OCI-LY1 (cell line): ENCODE measurements around the gene VCL.
A peak's percentile ranks its signal among the peaks of the same experiment; 100 is the strongest.

Experiments used
- H2AFZ ChIP-seq: fragments of 200-600 bp; sonication (generic), shearing (Covaris generic); 2 replicates; pipeline ENCODE4 v1.6.0; 2014; ENCODE audit warnings: antibody characterized with exemption, mild to moderate bottlenecking, low read length
- H3F3A ChIP-seq: fragments of 200-600 bp; sonication (generic), shearing (Covaris generic); 2 replicates; pipeline ENCODE4 v1.6.0; 2014; ENCODE audit warnings: mild to moderate bottlenecking, antibody characterized with exemption, low read length, moderate library complexity; ENCODE audit not compliant: insufficient read depth
- H3K27ac ChIP-seq: fragments of 200-600 bp; sonication (generic); 2 replicates; pipeline ENCODE4 v1.5.1; 2014; ENCODE audit warnings: low read length, mixed run types, mild to moderate bottlenecking, low read depth; ENCODE audit not compliant: poor library complexity, severe bottlenecking
- H3K27me3 ChIP-seq: fragments of 200-600 bp; sonication (generic); 2 replicates; pipeline ENCODE4 v1.6.0; 2014; ENCODE audit warnings: antibody characterized with exemption, mild to moderate bottlenecking, low read length, moderate library complexity; ENCODE audit not compliant: insufficient read depth
- H3K36me3 ChIP-seq: fragments of 200-600 bp; sonication (generic); 2 replicates; pipeline ENCODE4 v1.6.1; 2014; ENCODE audit warnings: mild to moderate bottlenecking, antibody characterized with exemption, low read length, moderate library complexity, mixed read lengths; ENCODE audit not compliant: insufficient read depth
- H3K4me1 ChIP-seq: fragments of 200-600 bp; sonication (generic); 2 replicates; pipeline ENCODE4 v1.5.1; 2014; ENCODE audit warnings: mild to moderate bottlenecking, low read length, moderate library complexity; ENCODE audit not compliant: insufficient read depth, severe bottlenecking
- H3K4me2 ChIP-seq: fragments of 200-600 bp; sonication (generic), shearing (Covaris generic); 2 replicates; pipeline ENCODE4 v1.6.1; 2014; ENCODE audit warnings: low read length
- H3K4me3 ChIP-seq: fragments of 200-600 bp; sonication (generic); 2 replicates; pipeline ENCODE4 v1.5.1; 2014; ENCODE audit warnings: low read length, low read depth, mild to moderate bottlenecking, mixed read lengths; ENCODE audit not compliant: poor library complexity, severe bottlenecking
- H3K79me2 ChIP-seq: fragments of 200-600 bp; shearing (Covaris generic); 2 replicates; pipeline ENCODE4 v1.6.1; 2016; ENCODE audit warnings: mixed run types, low read length, mixed read lengths; ENCODE audit not compliant: insufficient read depth
- H3K9ac ChIP-seq: fragments of 200-600 bp; sonication (generic), shearing (Covaris generic); 2 replicates; pipeline ENCODE4 v1.6.1; 2014; ENCODE audit warnings: mild to moderate bottlenecking, low read length, mixed read lengths
- H3K9me2 ChIP-seq: fragments of 200-600 bp; sonication (generic), shearing (Covaris generic); 2 replicates; pipeline ENCODE4 v1.6.1; 2014; ENCODE audit warnings: low read depth, mild to moderate bottlenecking, low read length, mixed read lengths
- H3K9me3 ChIP-seq: fragments of 200-600 bp; shearing (Covaris generic); 2 replicates; pipeline ENCODE4 v1.6.1; 2014; ENCODE audit warnings: low read length, mixed read lengths
- H4K20me1 ChIP-seq: fragments of 200-600 bp; sonication (generic), shearing (Covaris generic); 2 replicates; pipeline ENCODE4 v1.6.0; 2016; ENCODE audit warnings: mild to moderate bottlenecking, low read length; ENCODE audit not compliant: insufficient read depth
- CTCF ChIP-seq: fragments of 200-600 bp; sonication (generic), shearing (Covaris generic); IDR thresholded peaks from 2 replicates; pipeline ENCODE4 v1.5.1; 2017; ENCODE audit warnings: mild to moderate bottlenecking, antibody characterized with exemption, low read length, moderate library complexity, mixed read lengths
- EZH2 ChIP-seq: fragments of 200-600 bp; sonication (generic), shearing (Covaris generic); IDR thresholded peaks from 2 replicates; pipeline ENCODE4 v1.8.0; 2017; ENCODE audit warnings: borderline replicate concordance, mixed run types, mild to moderate bottlenecking, antibody characterized with exemption, low read length, moderate library complexity, mixed read lengths

The VCL gene

GRCh38 chr10:74150990-74151878 is 153.3 kb downstream of the VCL start, which contains the start of gene ADK:
Gene ADK, plus strand, starts transcription at chr10:74151221. Its CDS starts 58 bp downstream, at chr10:74151279.
- H3K9me3 ChIP-seq: no peaks in the 10 kb centered on the region
- H3K4me2 ChIP-seq: peak within 1 kb of the TSS; percentile 74
- TF ChIP-seq EZH2: no peak
- peak; percentile 34 for TF ChIP-seq CTCF
- H3K9ac ChIP-seq: peak within 1 kb of the TSS; percentile 83
- peak within 1 kb of the TSS; percentile 80 for H3K4me3 ChIP-seq
- peak within 1 kb of the TSS; percentile 78 for H3K27ac ChIP-seq
- peaks cover 32% of the 10 kb centered on the region for H3K4me1 ChIP-seq
- no peak within 1 kb of the TSS for H2AFZ ChIP-seq
- peaks cover 51% of the 10 kb centered on the region for H3K79me2 ChIP-seq
- H3K36me3 ChIP-seq: peaks cover 8% of the 10 kb centered on the region; the same call in 1 of the 2 replicates
- no peaks in the 10 kb centered on the region for H3F3A ChIP-seq
- H3K9me2 ChIP-seq: no peaks in the 10 kb centered on the region
- no peaks in the 10 kb centered on the region for H3K27me3 ChIP-seq
- H4K20me1 ChIP-seq: no peaks in the 10 kb centered on the region

- H3K9me2 ChIP-seq: no peaks in the 10 kb centered on the region
- H4K20me1 ChIP-seq: no peaks in the 10 kb centered on the region
- H3K9ac ChIP-seq: peak overlapping the region; percentile 79
- no peak overlapping the region for H2AFZ ChIP-seq
- peaks cover 32% of the 10 kb centered on the region for H3K4me1 ChIP-seq
- H3K36me3 ChIP-seq: peaks cover 6% of the 10 kb centered on the region; the same call in 1 of the 2 replicates
- no peaks in the 10 kb centered on the region for H3K9me3 ChIP-seq
- peak overlapping the region; percentile 80 for H3K4me3 ChIP-seq
- H3K4me2 ChIP-seq: peak overlapping the region; percentile 74
- no peaks in the 10 kb centered on the region for H3K27me3 ChIP-seq
- no peaks in the 10 kb centered on the region for H3F3A ChIP-seq
- peak overlapping the region; percentile 78 for H3K27ac ChIP-seq
- peaks cover 42% of the 10 kb centered on the region for H3K79me2 ChIP-seq
- TF ChIP-seq CTCF (no peak), EZH2 (no peak)
These were observed 154.2 kb downstream of the VCL start for GRCh38 chr10:74151879-74152722.

GRCh38 chr10:74153123-74153522 is 155.2 kb downstream of the VCL start:
- Histone ChIP-seq H3K27ac (no peak overlapping the region), H3K27me3 (no peaks in the 10 kb centered on the region), H3K9me3 (no peaks in the 10 kb centered on the region), H3K4me2 (peak overlapping the region; percentile 74; the same call in 1 of the 2 replicates), H3K4me3 (peak overlapping the region; percentile 80), H3K36me3 (peaks cover 3% of the 10 kb centered on the region; the same call in 1 of the 2 replicates), H3K4me1 (peaks cover 32% of the 10 kb centered on the region), H3K79me2 (peaks cover 34% of the 10 kb centered on the region), H2AFZ (no peak overlapping the region), H3K9me2 (no peaks in the 10 kb centered on the region), H3K9ac (no peak overlapping the region; the same call in 1 of the 2 replicates), H4K20me1 (no peaks in the 10 kb centered on the region), H3F3A (no peaks in the 10 kb centered on the region)
- TF ChIP-seq EZH2 (no peak), CTCF (no peak)
